Nasal cavity respiratory epithelium epithelial cell of viscerocranial mucosa (primary cell): Measurements from ENCODE around the gene MRPS18A. TPM values are rescaled to one million over a fixed set of nuclear protein-coding genes. Genes with fewer than 3 reads are reported as not detected.

Experiments
- total RNA-seq: library from RNA; depleted of rRNA; stranded (reverse); fragments of >200 nt; gene quantifications from 2 replicates; pipeline ENCODE4 v1.2.3, GENCODE V29; 2014

The MRPS18A gene
- 41.3 and 71.1 TPM in 2 replicates for total RNA-seq

DNA sequence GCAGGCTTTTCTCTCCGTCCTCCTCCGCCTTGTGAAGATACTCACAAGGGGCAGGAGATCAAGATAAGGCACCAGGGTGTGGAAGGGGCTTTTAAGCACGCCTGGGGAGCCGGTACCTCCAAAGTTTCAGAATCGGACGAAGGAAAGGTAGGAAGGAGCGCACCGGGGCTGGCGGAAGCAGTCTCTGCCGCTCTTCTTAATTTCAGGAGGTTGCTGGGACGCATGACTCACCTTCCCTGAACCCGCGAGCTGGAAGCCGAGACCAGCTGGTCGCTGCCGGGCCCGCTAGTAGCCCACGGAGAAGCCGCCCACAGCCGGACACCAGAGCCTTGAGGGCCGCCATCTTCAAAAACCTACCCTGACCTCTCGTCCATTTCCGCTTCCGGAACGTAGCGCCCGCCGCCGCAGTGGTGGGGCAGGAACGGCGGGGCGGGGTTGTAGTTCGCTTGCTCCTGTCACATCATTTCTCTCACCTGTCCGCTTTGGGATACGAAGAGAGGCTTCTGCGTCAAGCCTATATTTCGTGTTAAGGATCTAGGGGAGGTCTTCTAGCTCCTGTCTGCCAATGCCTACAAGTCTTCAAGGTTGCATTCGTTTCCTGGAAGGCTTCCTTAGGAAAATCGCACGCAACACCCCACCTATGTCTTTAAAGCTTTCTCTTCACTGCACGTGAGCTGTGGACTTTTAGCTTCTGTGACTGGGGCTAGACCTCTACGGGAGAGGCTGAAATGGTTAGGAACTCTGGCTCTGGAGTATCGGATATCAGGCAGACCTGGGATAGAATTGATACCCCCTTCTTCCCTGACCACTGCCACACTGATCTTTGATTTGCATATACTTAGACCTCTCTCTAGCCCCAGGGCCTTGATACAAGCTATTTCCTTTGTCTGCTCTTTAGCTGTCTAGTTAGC, at the start of gene MRPS18A:
Gene MRPS18A, minus strand, starts transcription at position 355 of the 911 bp plus-strand sequence. Its CDS starts 12 bp downstream, at position 343.

DNA sequence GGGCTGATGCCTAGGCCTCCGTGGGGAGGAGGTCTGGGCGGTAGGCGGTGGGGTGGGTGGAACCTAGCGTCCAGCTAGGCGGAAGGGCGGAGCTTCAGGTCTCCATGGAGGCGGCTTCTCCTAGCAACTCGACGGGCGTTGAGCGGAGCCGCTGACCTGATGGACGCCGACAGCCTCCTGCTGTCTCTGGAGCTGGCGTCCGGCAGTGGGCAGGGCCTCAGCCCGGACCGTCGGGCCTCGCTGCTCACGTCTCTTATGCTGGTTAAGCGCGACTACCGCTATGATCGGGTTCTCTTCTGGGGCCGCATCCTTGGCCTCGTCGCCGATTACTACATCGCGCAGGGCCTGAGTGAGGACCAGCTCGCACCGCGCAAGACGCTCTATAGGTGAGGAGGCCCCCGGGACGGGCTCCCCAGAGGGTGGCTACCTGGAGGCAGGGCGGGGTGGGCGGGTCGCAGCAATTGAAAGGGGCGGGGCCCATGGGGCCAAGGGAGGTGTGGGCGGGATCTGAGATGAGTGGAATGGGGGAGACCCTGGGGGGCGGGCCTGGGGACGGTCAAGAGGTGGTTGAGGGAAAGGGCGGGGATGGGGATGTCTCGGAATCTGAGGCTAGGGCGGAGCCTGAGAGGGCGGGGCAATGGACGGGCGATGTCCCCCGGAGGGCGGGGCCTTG, 42.5 kb downstream of the MRPS18A start, which contains the start of gene RSPH9:
Gene RSPH9, plus strand, starts transcription at position 97 of the 673 bp plus-strand sequence. Its CDS starts 63 bp downstream, at position 160.

DNA sequence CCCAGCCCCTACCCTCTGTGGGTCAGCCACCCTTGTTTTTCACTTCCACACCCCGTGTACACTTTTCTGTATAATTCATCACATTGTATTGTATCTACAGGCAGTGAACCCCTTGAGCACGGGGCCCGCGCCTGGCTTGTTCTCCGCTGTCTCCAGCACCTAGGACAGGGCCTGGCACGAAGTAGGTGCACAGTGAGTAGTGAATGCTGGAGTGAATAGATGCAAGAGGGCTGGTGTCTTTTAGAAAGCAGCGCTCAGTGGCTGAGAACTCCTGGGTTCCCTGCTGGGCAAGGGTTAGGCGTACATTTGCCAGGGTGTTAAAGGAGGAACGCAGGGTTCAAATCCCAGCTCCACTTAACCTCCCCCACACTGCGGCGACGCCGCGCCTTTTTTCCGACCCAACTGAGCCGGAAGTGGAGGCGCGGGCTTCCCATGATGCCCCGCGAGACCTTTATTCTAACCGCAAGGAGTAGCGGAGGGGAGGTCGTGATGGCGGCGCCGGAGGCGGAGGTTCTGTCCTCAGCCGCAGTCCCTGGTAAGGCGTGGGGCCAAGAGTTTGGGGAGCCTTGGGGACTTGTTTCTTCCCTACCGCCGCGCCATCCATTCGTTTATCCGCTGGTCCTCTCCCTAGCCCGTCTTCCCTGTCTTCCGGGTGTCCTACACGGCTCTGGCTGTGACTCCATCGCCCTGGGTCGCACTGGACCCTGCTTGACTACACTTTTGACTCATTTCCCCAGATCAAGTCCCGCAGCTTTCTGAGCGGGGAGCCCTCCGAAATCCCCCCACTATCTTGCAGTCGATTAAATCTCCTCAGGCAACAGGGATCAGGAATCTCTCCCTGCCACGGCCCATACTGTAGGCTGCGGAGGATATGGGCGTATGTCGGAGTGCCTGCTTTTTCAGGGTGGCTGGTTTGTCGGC, 51.9 kb downstream of the MRPS18A start, which contains the start of gene MAD2L1BP:
Gene MAD2L1BP, plus strand, starts transcription at position 454 of the 921 bp plus-strand sequence. Its CDS starts 36 bp downstream, at position 490.

DNA sequence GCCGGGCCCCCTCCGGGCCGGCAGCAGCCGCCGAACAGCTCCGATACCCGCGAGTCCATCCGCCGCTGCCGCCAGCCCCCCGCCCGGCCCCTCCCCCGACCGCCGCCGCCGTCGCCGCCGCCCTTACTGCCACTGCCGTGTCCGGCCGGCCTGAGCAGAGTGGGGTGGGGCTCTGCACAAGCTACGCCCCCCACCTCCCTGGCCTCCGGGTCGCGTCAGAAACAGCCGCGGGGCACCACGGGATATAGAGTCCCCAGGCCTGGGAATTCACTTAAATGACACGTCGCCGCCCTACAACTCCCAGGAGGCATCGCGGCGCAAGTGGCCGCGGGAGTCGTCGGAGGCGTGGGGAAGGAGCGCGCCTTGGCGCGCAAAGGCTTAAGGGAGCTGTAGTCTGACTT, 58.5 kb downstream of the MRPS18A start, which contains the start of gene GTPBP2:
Gene GTPBP2, minus strand, starts transcription at position 161 of the 401 bp plus-strand sequence. Its CDS starts 102 bp downstream, at position 59.

Other genes starting within 250 kb of the MRPS18A start
- gene DLK2, start 232.2 kb downstream of the MRPS18A start, total RNA-seq, result 2.8 and 4.8 TPM in 2 replicates
- 7.2 and 12.4 TPM in 2 replicates for gene TJAP1, start 210.2 kb downstream of the MRPS18A start, total RNA-seq
- gene LRRC73, start 177.4 kb downstream of the MRPS18A start, total RNA-seq, result 0.14 and 0.34 TPM in 2 replicates
- 62.2 and 68.1 TPM in 2 replicates for gene YIPF3, start 170.9 kb downstream of the MRPS18A start, total RNA-seq
- 35.3 and 42.4 TPM in 2 replicates for gene POLR1C, start 170.7 kb downstream of the MRPS18A start, total RNA-seq
- gene XPO5, start 111.8 kb downstream of the MRPS18A start, total RNA-seq, result 52.8 and 64.6 TPM in 2 replicates
- 29.7 and 32.3 TPM in 2 replicates for gene POLH, start 111.6 kb downstream of the MRPS18A start, total RNA-seq
- gene GTPBP2, start 58.5 kb downstream of the MRPS18A start, total RNA-seq, result 135 and 216 TPM in 2 replicates
- 20.8 and 23.3 TPM in 2 replicates for gene MAD2L1BP, start 52.0 kb downstream of the MRPS18A start, total RNA-seq
- gene RSPH9, start 42.8 kb downstream of the MRPS18A start, total RNA-seq, result under 0.01 and 0.07 TPM in 2 replicates
- 459 and 779 TPM in 2 replicates for gene VEGFA, start 82.4 kb upstream of the MRPS18A start, total RNA-seq